GM13976 (cell line): ENCODE results near the gene DPH2.
A peak's percentile ranks its signal among the peaks of the same experiment; 100 is the strongest.

Source experiments
- DNase-seq: peaks from one replicate; pipeline ENCODE4 v3.0.0; 2012; ENCODE audit warnings: low spot score
- CTCF ChIP-seq: IDR thresholded peaks from 2 replicates; pipeline ENCODE4 v1.5.1; 2012; ENCODE audit warnings: borderline replicate concordance, mild to moderate bottlenecking; ENCODE audit not compliant: insufficient read depth; ENCODE audit errors: extremely low read depth, missing control alignments, control extremely low read depth
- in situ Hi-C: fragments of 300-500 bp; cut with MboI; formaldehyde crosslinking; loops from one replicate; pipeline ENCODE4 v1.12.0; 2022; ENCODE audit warnings: low sequenced_read_pairs, mixed read lengths, inconsistent platforms; ENCODE audit not compliant: unreplicated experiment

The DPH2 gene

GRCh38 chr1:43963006-43963405, 6.8 kb upstream of the DPH2 start:
- in situ Hi-C loops, result no loop called here
- TF ChIP-seq CTCF, result no peak
- DNase-seq, result no peak

GRCh38 chr1:43963890-43964289, 5.9 kb upstream of the DPH2 start:
- in situ Hi-C loops, result no loop called here
- no peak for DNase-seq
- no peak for TF ChIP-seq CTCF

GRCh38 chr1:43965316-43965715, 4.5 kb upstream of the DPH2 start:
- in situ Hi-C loops, result no loop called here
- DNase-seq, result no peak
- TF ChIP-seq CTCF, result no peak

- TF ChIP-seq CTCF, result no peak
- in situ Hi-C loops, result no loop called here
- DNase-seq, result peak; percentile 58
Measured at GRCh38 chr1:43968348-43968948, 1.4 kb upstream of the DPH2 start.

GRCh38 chr1:43969416-43969745, 429 bp upstream of the DPH2 start:
- TF ChIP-seq CTCF, result no peak
- no peak for DNase-seq
- in situ Hi-C loops, result no loop called here

GRCh38 chr1:43970502-43970901, 692 bp downstream of the DPH2 start:
- TF ChIP-seq CTCF, result no peak
- in situ Hi-C loops, result no loop called here
- DNase-seq, result no peak

- TF ChIP-seq CTCF, result no peak
- DNase-seq, result no peak
- in situ Hi-C loops, result no loop called here
Measured at GRCh38 chr1:43970911-43971310, 1.1 kb downstream of the DPH2 start.
